ENCODE measurements around the gene SLC23A1.
"Not testable (repeated sequence)": the region's sequence is repeated elsewhere in the genome, so short reads cannot be mapped to it uniquely, and the experiment has no call there.

DNA sequence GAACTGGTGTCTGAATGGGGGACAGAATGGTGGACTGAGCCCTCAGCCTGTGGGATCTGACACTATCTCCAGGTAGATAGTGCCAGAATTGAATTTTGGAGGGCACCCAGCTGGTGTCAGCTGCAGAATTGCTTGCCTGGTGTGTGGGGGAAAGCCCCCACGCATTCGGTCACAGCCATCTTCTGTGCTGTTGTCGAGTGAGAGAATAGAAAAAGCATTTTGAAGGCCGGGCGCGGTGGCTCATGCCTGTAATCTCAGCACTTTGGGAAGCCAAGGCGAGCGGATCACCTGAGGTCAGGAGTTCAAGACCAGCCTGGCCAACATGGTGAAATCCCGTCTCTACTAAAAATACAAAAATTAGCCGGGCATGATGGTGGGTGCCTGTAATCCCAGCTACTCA lies 3.9 kb upstream of the SLC23A1 start:
- TF ChIP-seq, protein P1, sequence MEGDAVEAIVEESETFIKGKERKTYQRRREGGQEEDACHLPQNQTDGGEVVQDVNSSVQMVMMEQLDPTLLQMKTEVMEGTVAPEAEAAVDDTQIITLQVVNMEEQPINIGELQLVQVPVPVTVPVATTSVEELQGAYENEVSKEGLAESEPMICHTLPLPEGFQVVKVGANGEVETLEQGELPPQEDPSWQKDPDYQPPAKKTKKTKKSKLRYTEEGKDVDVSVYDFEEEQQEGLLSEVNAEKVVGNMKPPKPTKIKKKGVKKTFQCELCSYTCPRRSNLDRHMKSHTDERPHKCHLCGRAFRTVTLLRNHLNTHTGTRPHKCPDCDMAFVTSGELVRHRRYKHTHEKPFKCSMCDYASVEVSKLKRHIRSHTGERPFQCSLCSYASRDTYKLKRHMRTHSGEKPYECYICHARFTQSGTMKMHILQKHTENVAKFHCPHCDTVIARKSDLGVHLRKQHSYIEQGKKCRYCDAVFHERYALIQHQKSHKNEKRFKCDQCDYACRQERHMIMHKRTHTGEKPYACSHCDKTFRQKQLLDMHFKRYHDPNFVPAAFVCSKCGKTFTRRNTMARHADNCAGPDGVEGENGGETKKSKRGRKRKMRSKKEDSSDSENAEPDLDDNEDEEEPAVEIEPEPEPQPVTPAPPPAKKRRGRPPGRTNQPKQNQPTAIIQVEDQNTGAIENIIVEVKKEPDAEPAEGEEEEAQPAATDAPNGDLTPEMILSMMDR (IDR thresholded peaks at IDR 0.05), result not testable (repeated sequence)
- TF ChIP-seq POLR2A (IDR thresholded peaks at IDR 0.05), result not testable (repeated sequence)
